Coronary artery (tissue), 2 donors: ENCODE results near the gene ACOT13.
"Not testable (repeated sequence)": the region's sequence is repeated elsewhere in the genome, so short reads cannot be mapped to it uniquely, and the experiment has no call there.

Source experiments
- DNase-seq: peaks from one replicate; pipeline ENCODE4 v3.0.0-alpha.2; 2017; ENCODE audit warnings: low spot score
- H3K27ac ChIP-seq, 2 donors: fragments of 200-600 bp; sonication (generic); one replicate each; pipeline ENCODE4 v1.5.1; 2016 to 2019
- H3K4me3 ChIP-seq: fragments of 200-600 bp; sonication (generic); 2 replicates; pipeline ENCODE4 v1.5.1; 2016; ENCODE audit warnings: mild to moderate bottlenecking, moderate library complexity
- TF ChIP-seq, protein P1 (sequence below): fragments of 200-600 bp; sonication (generic); IDR thresholded peaks from one replicate; pipeline ENCODE4 v1.5.1; 2019; ENCODE audit warnings: antibody characterized with exemption

Gene ACOT13

DNA sequence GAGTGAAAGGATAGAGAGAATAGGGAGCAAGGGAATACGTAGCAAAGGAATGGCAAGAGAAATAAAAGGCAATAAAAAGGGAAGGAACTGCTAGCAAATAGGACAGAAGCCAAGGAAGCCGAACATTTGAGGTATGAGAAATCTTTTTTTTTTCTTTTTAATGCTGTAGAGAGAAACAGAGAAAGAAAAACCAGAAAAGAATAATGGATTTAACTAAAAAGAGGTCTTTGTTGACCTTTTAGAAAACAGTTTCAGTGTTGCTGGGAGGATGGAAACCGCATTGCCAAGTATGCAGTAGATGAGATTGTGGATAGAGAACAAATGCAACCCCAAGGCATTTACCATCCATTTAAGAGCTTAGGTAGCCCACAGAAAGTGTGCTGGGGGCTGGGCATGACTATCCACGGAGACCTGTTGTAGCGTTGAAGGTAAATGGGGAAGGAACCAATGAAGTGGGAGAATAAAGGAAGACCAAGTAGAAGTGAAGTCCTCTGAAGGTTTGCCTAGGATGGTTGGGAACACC is 75.4 kb downstream of the ACOT13 start:
- H3K4me3 ChIP-seq, result no peak overlapping the region
- H3K27ac ChIP-seq, result peak overlapping the region in 1 of 2 donors; percentile 41
- no peak for DNase-seq
- TF ChIP-seq, protein P1, sequence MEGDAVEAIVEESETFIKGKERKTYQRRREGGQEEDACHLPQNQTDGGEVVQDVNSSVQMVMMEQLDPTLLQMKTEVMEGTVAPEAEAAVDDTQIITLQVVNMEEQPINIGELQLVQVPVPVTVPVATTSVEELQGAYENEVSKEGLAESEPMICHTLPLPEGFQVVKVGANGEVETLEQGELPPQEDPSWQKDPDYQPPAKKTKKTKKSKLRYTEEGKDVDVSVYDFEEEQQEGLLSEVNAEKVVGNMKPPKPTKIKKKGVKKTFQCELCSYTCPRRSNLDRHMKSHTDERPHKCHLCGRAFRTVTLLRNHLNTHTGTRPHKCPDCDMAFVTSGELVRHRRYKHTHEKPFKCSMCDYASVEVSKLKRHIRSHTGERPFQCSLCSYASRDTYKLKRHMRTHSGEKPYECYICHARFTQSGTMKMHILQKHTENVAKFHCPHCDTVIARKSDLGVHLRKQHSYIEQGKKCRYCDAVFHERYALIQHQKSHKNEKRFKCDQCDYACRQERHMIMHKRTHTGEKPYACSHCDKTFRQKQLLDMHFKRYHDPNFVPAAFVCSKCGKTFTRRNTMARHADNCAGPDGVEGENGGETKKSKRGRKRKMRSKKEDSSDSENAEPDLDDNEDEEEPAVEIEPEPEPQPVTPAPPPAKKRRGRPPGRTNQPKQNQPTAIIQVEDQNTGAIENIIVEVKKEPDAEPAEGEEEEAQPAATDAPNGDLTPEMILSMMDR, result no peak

DNA sequence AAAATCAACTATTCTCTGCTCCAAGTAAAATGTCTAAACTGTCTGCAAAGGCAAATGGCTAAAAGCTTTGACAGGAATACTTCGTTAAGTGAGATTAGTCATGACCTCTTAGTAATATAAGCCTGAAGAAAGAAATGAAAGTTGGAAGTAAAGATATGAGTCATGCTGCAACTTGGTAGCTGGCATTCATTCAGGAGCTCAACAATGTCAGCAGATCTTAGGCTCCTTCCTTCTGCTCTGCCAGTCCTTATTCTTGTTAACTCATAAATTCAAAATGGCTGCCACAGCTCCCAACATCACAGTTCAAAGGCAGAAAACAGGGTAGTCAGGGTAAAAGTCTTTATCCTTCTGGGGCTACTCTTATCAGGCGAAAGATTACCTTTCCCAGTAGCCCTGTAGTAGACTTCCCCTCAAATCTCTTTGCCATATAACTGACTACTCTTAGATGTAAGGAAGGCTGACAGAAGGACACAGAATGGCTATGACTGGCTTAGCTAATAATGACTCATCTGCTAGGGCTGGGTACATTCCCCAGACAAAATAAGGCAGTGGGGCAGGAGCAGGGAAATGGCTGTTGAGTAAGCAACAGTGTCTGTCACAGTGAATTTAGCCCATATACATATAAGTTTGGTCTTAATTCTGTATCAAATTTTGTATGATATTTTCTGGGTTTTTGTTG is 76.5 kb downstream of the ACOT13 start:
- TF ChIP-seq, protein P1, result no peak
- no peak overlapping the region for H3K4me3 ChIP-seq
- DNase-seq, result no peak
- H3K27ac ChIP-seq, result peak overlapping the region; percentile 22 to 76

DNA sequence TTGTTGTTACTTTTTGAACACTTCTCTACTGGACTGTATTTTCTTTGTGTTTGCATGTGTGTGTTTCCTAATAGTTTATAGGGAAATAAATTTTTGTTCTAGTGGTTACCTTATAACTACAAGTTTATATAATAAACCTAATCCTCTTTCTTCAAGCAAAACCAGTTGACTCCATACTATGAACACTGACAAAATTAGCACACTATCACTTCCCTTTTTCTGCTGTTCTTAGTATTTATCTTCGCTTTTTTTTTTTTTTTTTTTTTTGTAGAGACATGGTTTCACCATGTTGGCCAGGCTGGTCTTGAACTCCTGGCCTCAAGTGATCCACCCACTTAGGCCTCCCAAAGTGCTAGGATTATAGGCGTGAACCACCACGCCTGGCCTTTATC is 77.1 kb downstream of the ACOT13 start:
- TF ChIP-seq, protein P1, result no peak
- Histone ChIP-seq H3K27ac (peak overlapping the region in 1 of 2 donors; percentile 76), H3K4me3 (no peak overlapping the region)
- no peak for DNase-seq

DNA sequence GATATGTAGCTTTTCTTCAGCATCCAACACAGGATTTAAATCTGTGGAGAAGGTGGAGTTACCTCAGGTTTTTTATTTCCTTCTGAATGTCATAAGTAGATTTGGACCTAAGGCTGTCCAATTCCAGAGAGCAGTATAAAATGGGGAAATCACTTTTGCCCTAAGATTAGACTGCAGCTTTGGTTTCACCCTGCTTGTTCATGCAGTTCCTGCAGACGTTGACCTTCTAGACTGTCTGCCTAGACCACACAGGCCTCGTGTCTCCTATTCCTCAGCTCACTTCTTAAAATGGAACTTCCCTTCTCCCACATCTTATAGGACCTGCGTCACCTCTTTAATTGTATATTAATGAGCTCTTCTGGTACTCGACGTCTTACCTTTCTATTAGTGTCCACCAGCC is 78.0 kb downstream of the ACOT13 start:
- TF ChIP-seq, protein P1, result no peak
- Histone ChIP-seq H3K4me3 (no peak overlapping the region), H3K27ac (peak overlapping the region in 1 of 2 donors; percentile 32)
- DNase-seq, result no peak

DNA sequence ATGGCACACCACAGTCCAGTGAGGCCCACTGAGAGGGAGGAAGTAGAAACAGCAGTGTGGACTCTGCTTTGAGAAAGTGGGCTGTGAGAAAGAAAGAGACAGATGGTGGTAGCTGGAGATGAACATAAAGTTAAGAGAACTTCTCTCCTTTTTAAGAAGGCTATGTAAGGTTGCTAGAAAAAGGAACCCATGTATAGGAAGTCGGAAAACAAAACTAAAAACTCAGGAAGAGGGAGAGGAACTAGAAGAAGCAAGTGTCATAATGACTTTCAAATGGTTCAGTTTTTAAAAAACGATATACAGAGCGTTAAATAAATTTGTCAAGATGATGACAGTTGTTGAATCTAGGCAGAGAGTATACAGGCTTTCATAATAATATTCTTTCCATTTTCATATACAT is 82.4 kb downstream of the ACOT13 start:
- TF ChIP-seq, protein P1, result no peak
- peak overlapping the region in 1 of 2 donors; percentile 1 for H3K27ac ChIP-seq
- no peak overlapping the region for H3K4me3 ChIP-seq
- DNase-seq, result no peak

DNA sequence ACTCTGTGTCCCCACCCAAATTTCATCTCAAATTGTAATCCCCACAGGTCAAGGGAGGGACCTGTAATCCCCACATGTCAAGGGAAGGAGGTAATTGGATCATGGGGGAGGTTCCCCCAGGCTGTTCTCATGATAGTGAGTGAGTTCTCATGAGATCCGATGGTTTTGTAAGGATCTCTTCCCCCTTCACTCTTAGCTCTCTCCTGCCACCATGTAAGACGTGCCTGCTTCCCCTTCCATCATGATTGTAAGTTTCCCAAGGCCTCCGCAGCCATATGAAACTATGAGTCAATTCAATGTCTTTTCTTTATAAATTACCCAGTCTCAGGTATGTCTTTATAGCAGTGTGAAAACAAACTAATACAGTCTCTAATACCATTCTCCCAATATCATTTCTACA is 84.0 kb downstream of the ACOT13 start:
- H3K4me3 ChIP-seq, H3K27ac ChIP-seq: not testable (repeated sequence)

DNA sequence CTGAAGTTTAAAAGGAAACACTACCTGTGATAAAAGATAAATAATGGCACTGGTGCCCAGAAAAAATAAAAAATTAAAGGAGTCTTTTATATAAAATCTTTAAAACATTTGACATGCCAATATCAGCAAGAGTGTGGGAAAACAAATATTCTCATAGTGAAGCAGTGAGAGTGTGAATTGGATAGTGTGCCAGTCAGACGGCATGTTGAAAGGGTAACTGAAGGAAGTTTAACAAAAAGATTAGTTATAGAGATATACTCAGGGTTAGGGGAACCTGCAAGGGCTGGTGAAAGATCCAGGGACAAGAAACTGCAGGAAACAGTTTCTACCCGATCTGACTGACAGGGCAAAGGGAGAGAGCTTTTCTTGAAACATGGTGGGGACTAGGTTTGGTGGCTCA is 85.6 kb downstream of the ACOT13 start:
- no peak for DNase-seq
- Histone ChIP-seq H3K27ac (no peak overlapping the region), H3K4me3 (no peak overlapping the region)
- TF ChIP-seq, protein P1, result no peak

More for the DNA sequence above, 84.0 kb downstream of the ACOT13 start:
- DNase-seq, result not testable (repeated sequence)
